ENCODE data around the gene GIMAP6.

Gene GIMAP6

DNA sequence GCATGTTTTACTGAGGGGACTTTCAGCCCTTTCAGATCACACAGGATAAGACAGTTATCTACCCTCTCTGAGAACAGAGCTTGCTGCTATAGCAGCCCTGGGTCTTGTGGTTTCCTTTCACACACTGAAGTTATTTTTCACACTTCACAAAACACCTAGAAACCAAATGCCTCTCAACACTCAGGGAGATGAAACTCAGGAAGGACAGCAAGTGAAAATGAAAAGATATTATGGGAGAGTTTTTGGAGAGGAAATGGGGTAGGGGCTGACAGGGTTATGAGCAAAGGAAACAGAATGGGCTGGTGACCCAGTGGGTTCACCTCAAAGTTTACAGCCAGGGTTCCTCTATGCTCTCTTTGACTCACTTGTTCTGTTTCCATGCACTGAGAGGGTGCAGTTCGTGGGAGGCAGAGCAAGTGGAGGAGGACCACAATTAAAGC lies 36.3 kb upstream of the GIMAP6 start:
- Histone ChIP-seq H3K4me2 (ENCODE audit: low read length, poor library complexity, severe bottlenecking) (no peak overlapping the region), H3K23ac (ENCODE audit: low read length in 2 of 2) (no peak overlapping the region), H4K91ac (ENCODE audit: low read length) (no peak overlapping the region)

DNA sequence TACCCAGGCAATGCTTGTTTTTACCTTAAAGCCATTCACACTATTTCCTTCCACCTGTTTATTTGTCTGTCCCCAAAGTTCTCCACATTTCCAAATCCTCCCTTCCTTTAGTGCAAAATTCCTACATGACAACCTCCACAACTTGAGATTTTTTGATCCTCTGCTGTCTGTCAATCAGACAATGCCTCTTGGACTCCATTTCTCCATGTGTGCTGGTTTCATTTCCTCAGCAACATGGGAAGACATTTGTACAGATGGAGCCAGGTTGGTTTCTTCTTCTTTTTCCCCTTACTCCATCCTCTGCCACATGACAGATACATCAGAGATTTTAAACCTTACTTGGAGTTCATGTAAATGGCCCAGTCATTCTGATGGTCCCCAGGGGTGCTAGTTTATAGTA lies 34.2 kb upstream of the GIMAP6 start:
- H2BK5ac ChIP-seq (ENCODE audit: low read depth, low read length, poor library complexity, severe bottlenecking) = no peak overlapping the region
- no peak overlapping the region for H2BK12ac ChIP-seq (ENCODE audit: low read length in 2 of 2)
- H2AK5ac ChIP-seq (ENCODE audit: low read length, severe bottlenecking) = no peak overlapping the region
- H4K8ac ChIP-seq (ENCODE audit: low read length) = no peak overlapping the region
- H3K4me1 ChIP-seq (ENCODE audit: control insufficient read depth, insufficient read depth, low read depth, low read length) = no peaks in the 10 kb centered on the region
- no peak overlapping the region for H2AFZ ChIP-seq (ENCODE audit: low read depth, low read length)
- H3K27ac ChIP-seq (ENCODE audit: low read length, poor library complexity, severe bottlenecking) = no peak overlapping the region
- H3K9ac ChIP-seq (ENCODE audit: low read length) = no peak overlapping the region
- no peaks in the 10 kb centered on the region for H3K27me3 ChIP-seq (ENCODE audit: control insufficient read depth in 1 of 2, insufficient read depth in 1 of 2, low read length in 2 of 2)
- peaks cover 6% of the 10 kb centered on the region for H3K9me3 ChIP-seq (ENCODE audit: control insufficient read depth, low read length)
- no peak overlapping the region for H3K14ac ChIP-seq (ENCODE audit: low read length in 2 of 2)
- no peaks in the 10 kb centered on the region for H3K79me1 ChIP-seq (replicated peaks; ENCODE audit: low read length, poor library complexity, severe bottlenecking)
- no peak overlapping the region for H3K4me2 ChIP-seq (ENCODE audit: low read length, poor library complexity, severe bottlenecking)
- H3K18ac ChIP-seq (ENCODE audit: low read depth in 1 of 2, low read length in 2 of 2) = no peak overlapping the region
- H3K4ac ChIP-seq (ENCODE audit: low read depth in 1 of 2, low read length in 2 of 2) = no peak overlapping the region
- H3K36me3 ChIP-seq (ENCODE audit: control insufficient read depth in 1 of 2, insufficient read depth in 2 of 2, low read depth in 1 of 2, low read length in 2 of 2) = no peaks in the 10 kb centered on the region
- no peak overlapping the region for H3K23ac ChIP-seq (ENCODE audit: low read length in 2 of 2)
- no peak overlapping the region for H3K4me3 ChIP-seq (ENCODE audit: insufficient read depth in 1 of 2, low read depth in 1 of 2, low read length in 2 of 2)
- H2BK15ac ChIP-seq (ENCODE audit: low read depth, poor library complexity, severe bottlenecking) = no peak overlapping the region
- H2BK120ac ChIP-seq (ENCODE audit: low read depth, low read length) = no peak overlapping the region
- no peak for DNase-seq
- H4K91ac ChIP-seq (ENCODE audit: low read length) = no peak overlapping the region

More for the DNA sequence above, 36.3 kb upstream of the GIMAP6 start:
- H3K27ac ChIP-seq (ENCODE audit: low read length, poor library complexity, severe bottlenecking) = no peak overlapping the region
- H2BK5ac ChIP-seq (ENCODE audit: low read depth, low read length, poor library complexity, severe bottlenecking) = no peak overlapping the region
- no peak overlapping the region for H2BK15ac ChIP-seq (ENCODE audit: low read depth, poor library complexity, severe bottlenecking)
- no peaks in the 10 kb centered on the region for H3K36me3 ChIP-seq (ENCODE audit: control insufficient read depth in 1 of 2, insufficient read depth in 2 of 2, low read depth in 1 of 2, low read length in 2 of 2)
- H2BK120ac ChIP-seq (ENCODE audit: low read depth, low read length) = no peak overlapping the region
- no peak overlapping the region for H4K8ac ChIP-seq (ENCODE audit: low read length)
- H3K4ac ChIP-seq (ENCODE audit: low read depth in 1 of 2, low read length in 2 of 2) = no peak overlapping the region
- no peak overlapping the region for H3K18ac ChIP-seq (ENCODE audit: low read depth in 1 of 2, low read length in 2 of 2)
- H3K9me3 ChIP-seq (ENCODE audit: control insufficient read depth, low read length) = peaks cover 6% of the 10 kb centered on the region
- no peak for DNase-seq
- no peaks in the 10 kb centered on the region for H3K4me1 ChIP-seq (ENCODE audit: control insufficient read depth, insufficient read depth, low read depth, low read length)
- no CpG with 5 or more reads among the region's 1 CpG for WGBS
- no peak overlapping the region for H2AFZ ChIP-seq (ENCODE audit: low read depth, low read length)
- H2AK5ac ChIP-seq (ENCODE audit: low read length, severe bottlenecking) = no peak overlapping the region
- H3K14ac ChIP-seq (ENCODE audit: low read length in 2 of 2) = no peak overlapping the region
- no peak overlapping the region for H3K9ac ChIP-seq (ENCODE audit: low read length)
- H3K27me3 ChIP-seq (ENCODE audit: control insufficient read depth in 1 of 2, insufficient read depth in 1 of 2, low read length in 2 of 2) = no peaks in the 10 kb centered on the region
- H2BK12ac ChIP-seq (ENCODE audit: low read length in 2 of 2) = no peak overlapping the region
- no peaks in the 10 kb centered on the region for H3K79me1 ChIP-seq (replicated peaks; ENCODE audit: low read length, poor library complexity, severe bottlenecking)
- H3K4me3 ChIP-seq (ENCODE audit: insufficient read depth in 1 of 2, low read depth in 1 of 2, low read length in 2 of 2) = no peak overlapping the region

DNA sequence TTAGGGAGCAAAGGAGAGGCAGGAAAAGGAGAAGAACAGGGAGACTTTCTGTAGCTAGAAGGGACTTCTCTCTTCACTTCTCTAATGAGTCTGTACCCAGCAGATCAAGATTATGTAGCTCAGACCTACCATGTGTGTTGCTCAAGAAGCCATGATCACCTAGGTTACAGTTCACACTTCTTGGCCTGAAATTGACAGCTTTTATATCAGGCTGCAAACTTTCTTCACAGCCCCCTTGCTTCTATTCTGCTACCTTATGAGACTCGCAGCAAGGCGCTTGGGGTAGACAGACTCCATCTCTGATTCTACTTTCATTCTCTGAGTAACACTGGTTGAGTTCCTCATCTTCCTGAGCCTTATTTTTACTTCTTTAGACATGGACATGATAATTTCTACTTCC lies 33.7 kb upstream of the GIMAP6 start:
- no peaks in the 10 kb centered on the region for H3K27me3 ChIP-seq (ENCODE audit: control insufficient read depth in 1 of 2, insufficient read depth in 1 of 2, low read length in 2 of 2)
- H3K23ac ChIP-seq (ENCODE audit: low read length in 2 of 2) = no peak overlapping the region
- no peak overlapping the region for H2BK12ac ChIP-seq (ENCODE audit: low read length in 2 of 2)
- H2BK5ac ChIP-seq (ENCODE audit: low read depth, low read length, poor library complexity, severe bottlenecking) = no peak overlapping the region
- H3K9me3 ChIP-seq (ENCODE audit: control insufficient read depth, low read length) = peaks cover 6% of the 10 kb centered on the region
- DNase-seq = no peak
- H3K27ac ChIP-seq (ENCODE audit: low read length, poor library complexity, severe bottlenecking) = no peak overlapping the region
- no peak overlapping the region for H3K18ac ChIP-seq (ENCODE audit: low read depth in 1 of 2, low read length in 2 of 2)
- H2AFZ ChIP-seq (ENCODE audit: low read depth, low read length) = no peak overlapping the region
- H3K4me2 ChIP-seq (ENCODE audit: low read length, poor library complexity, severe bottlenecking) = no peak overlapping the region
- H3K36me3 ChIP-seq (ENCODE audit: control insufficient read depth in 1 of 2, insufficient read depth in 2 of 2, low read depth in 1 of 2, low read length in 2 of 2) = no peaks in the 10 kb centered on the region
- no peaks in the 10 kb centered on the region for H3K4me1 ChIP-seq (ENCODE audit: control insufficient read depth, insufficient read depth, low read depth, low read length)
- H2BK120ac ChIP-seq (ENCODE audit: low read depth, low read length) = no peak overlapping the region
- no peak overlapping the region for H3K4me3 ChIP-seq (ENCODE audit: insufficient read depth in 1 of 2, low read depth in 1 of 2, low read length in 2 of 2)
- H3K4ac ChIP-seq (ENCODE audit: low read depth in 1 of 2, low read length in 2 of 2) = no peak overlapping the region
- WGBS = 90% methylated on average over 2 of the region's 2 CpGs
- no peak overlapping the region for H3K9ac ChIP-seq (ENCODE audit: low read length)
- H3K14ac ChIP-seq (ENCODE audit: low read length in 2 of 2) = no peak overlapping the region
- no peak overlapping the region for H2AK5ac ChIP-seq (ENCODE audit: low read length, severe bottlenecking)
- no peaks in the 10 kb centered on the region for H3K79me1 ChIP-seq (replicated peaks; ENCODE audit: low read length, poor library complexity, severe bottlenecking)
- no peak overlapping the region for H4K91ac ChIP-seq (ENCODE audit: low read length)
- no peak overlapping the region for H4K8ac ChIP-seq (ENCODE audit: low read length)
- no peak overlapping the region for H2BK15ac ChIP-seq (ENCODE audit: low read depth, poor library complexity, severe bottlenecking)

DNA sequence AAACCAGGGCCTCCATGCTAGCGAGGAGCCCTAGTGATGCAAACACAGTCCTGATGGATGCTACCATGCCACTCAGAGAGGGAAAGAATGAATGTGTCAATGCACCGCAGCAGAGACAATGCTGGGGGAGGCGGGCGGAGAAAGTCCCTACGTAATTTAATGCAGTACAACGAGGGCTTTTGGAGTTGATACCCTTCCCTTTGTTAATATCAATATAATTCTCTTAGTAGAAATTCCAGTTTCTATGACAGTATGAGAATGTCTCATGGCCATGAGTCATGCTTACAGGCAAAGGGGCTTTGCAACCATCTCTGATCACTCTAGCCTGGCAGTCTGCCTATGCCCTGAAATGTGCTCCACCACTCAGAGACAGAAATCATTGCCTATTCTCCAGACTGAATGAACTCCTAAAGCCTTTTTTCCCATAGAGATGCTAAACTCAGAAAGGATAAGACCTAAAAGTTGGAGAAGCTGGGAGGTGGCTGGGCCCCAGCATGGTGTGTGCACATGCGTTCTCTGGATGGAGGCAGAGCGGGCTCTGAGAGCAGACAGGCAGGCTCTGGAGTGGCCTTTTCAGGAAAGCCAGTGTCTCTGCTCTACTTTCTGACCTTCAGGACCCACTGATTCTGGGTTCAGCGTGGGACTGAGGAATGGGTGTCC lies 33.0 kb upstream of the GIMAP6 start:
- Histone ChIP-seq H2BK15ac (ENCODE audit: low read depth, poor library complexity, severe bottlenecking) (no peak overlapping the region), H3K36me3 (ENCODE audit: control insufficient read depth in 1 of 2, insufficient read depth in 2 of 2, low read depth in 1 of 2, low read length in 2 of 2) (no peaks in the 10 kb centered on the region), H3K23ac (ENCODE audit: low read length in 2 of 2) (no peak overlapping the region), H3K4ac (ENCODE audit: low read depth in 1 of 2, low read length in 2 of 2) (no peak overlapping the region), H4K91ac (ENCODE audit: low read length) (no peak overlapping the region), H2AK5ac (ENCODE audit: low read length, severe bottlenecking) (no peak overlapping the region), H3K4me2 (ENCODE audit: low read length, poor library complexity, severe bottlenecking) (no peak overlapping the region), H3K27ac (ENCODE audit: low read length, poor library complexity, severe bottlenecking) (no peak overlapping the region), H4K8ac (ENCODE audit: low read length) (no peak overlapping the region), H2BK120ac (ENCODE audit: low read depth, low read length) (no peak overlapping the region), H3K9ac (ENCODE audit: low read length) (no peak overlapping the region), H3K9me3 (ENCODE audit: control insufficient read depth, low read length) (peaks cover 6% of the 10 kb centered on the region), H3K18ac (ENCODE audit: low read depth in 1 of 2, low read length in 2 of 2) (no peak overlapping the region), H3K4me1 (ENCODE audit: control insufficient read depth, insufficient read depth, low read depth, low read length) (no peaks in the 10 kb centered on the region), H2BK12ac (ENCODE audit: low read length in 2 of 2) (no peak overlapping the region), H2AFZ (ENCODE audit: low read depth, low read length) (no peak overlapping the region), H3K27me3 (ENCODE audit: control insufficient read depth in 1 of 2, insufficient read depth in 1 of 2, low read length in 2 of 2) (no peaks in the 10 kb centered on the region), H3K4me3 (ENCODE audit: insufficient read depth in 1 of 2, low read depth in 1 of 2, low read length in 2 of 2) (no peak overlapping the region), H3K79me1 (replicated peaks; ENCODE audit: low read length, poor library complexity, severe bottlenecking) (no peaks in the 10 kb centered on the region), H3K14ac (ENCODE audit: low read length in 2 of 2) (no peak overlapping the region), H2BK5ac (ENCODE audit: low read depth, low read length, poor library complexity, severe bottlenecking) (no peak overlapping the region)
- 64% methylated on average over 5 of the region's 9 CpGs for WGBS
- DNase-seq = no peak

All from mesenchymal stem cell (in vitro differentiated cells and primary cell).